H1 (cell line): ENCODE data around the gene DSCAM. TPM values are rescaled to one million over a fixed set of nuclear protein-coding genes. Genes with fewer than 3 reads are reported as not detected.

ENCODE experiments used
- CTCF ChIP-seq, 3 experiments: IDR thresholded peaks; 1 replicate in 2 of 3; 2 replicates in 1 of 3; pipeline versions ENCODE4 v1.5.1 to v1.6.1; 2011; ENCODE audit warnings: low read length in 3 of 3, mild to moderate bottlenecking in 3 of 3, inconsistent platforms in 2 of 3, low read depth in 1 of 3, moderate library complexity in 1 of 3; ENCODE audit not compliant: insufficient read depth in 1 of 3; ENCODE audit errors: control extremely low read depth in 1 of 3
- HDAC2 ChIP-seq, 2 experiments: fragments of 300-600 bp in 1 of 2; sonication (generic) in 1 of 2; IDR thresholded peaks; 2 replicates each; pipeline ENCODE4 v1.6.1; 2011 to 2012; ENCODE audit warnings: low read depth in 2 of 2, low read length in 2 of 2, mild to moderate bottlenecking in 2 of 2, moderate library complexity in 2 of 2, borderline replicate concordance in 1 of 2, inconsistent platforms in 1 of 2
- POU5F1 ChIP-seq: IDR thresholded peaks from 2 replicates; pipeline ENCODE4 v1.6.1; 2011; ENCODE audit warnings: low read depth, mild to moderate bottlenecking, low read length, moderate library complexity
- SP1 ChIP-seq: IDR thresholded peaks from 2 replicates; pipeline ENCODE4 v1.6.1; 2011; ENCODE audit warnings: low read depth, low read length
- TBP ChIP-seq: IDR thresholded peaks from 2 replicates; pipeline ENCODE4 v1.6.1; 2011; ENCODE audit warnings: low read depth, low read length, improper control_type of control experiment
- polyA plus RNA-seq, 7 experiments: library from polyadenylated mRNA; depleted of rRNA in 3 of 7; stranded (reverse) in 5 of 7; unstranded in 2 of 7; fragments of >200 nt in 5 of 7; fragments of 200-250 nt in 2 of 7; gene quantifications; 1 replicate in 5 of 7; 2 replicates in 1 of 7; 4 replicates in 1 of 7; pipeline versions ENCODE4 v1.2.1 to v1.2.3, GENCODE V29; 2011 to 2013; ENCODE audit warnings: missing spikeins in 2 of 7, mixed read lengths in 2 of 7
- total RNA-seq: library from RNA; stranded (reverse); fragmentation: NEBNext Ultra II Directional; extraction: Animal tissue kit (Norgen Biotek cat#: 25700); gene quantifications from 2 replicates; pipeline ENCODE4 v1.2.1, GENCODE V29; 2021

Gene DSCAM
- total and polyA plus RNA-seq, 2 of the 8 experiments (the other 6 are each of a cell fraction or from before 2014, with no cell fraction given), result 0.02 to 0.15 TPM

- no peak for TF ChIP-seq SP1
- TF ChIP-seq CTCF (IDR thresholded peaks at IDR 0.05; ENCODE audit: control extremely low read depth in 1 of 3, insufficient read depth in 1 of 3, low read depth in 1 of 3, low read length in 3 of 3), result no peak
- no peak for TF ChIP-seq HDAC2 (IDR thresholded peaks at IDR 0.05; ENCODE audit: borderline replicate concordance in 1 of 2, low read depth in 2 of 2, low read length in 2 of 2)
- TF ChIP-seq TBP, result no peak
- TF ChIP-seq POU5F1, result no peak
Observed at GRCh38 chr21:40569357-40569756, 277.6 kb downstream of the DSCAM start (continued).
